ENCODE measurements around the gene LMX1A. TPM values are rescaled to one million over a fixed set of nuclear protein-coding genes. Genes with fewer than 3 reads are reported as not detected.
A peak's percentile ranks its signal among the peaks of the same experiment; 100 is the strongest.

LMX1A gene
- total RNA-seq, 1 donor from 2014 or later: not detected

DNA sequence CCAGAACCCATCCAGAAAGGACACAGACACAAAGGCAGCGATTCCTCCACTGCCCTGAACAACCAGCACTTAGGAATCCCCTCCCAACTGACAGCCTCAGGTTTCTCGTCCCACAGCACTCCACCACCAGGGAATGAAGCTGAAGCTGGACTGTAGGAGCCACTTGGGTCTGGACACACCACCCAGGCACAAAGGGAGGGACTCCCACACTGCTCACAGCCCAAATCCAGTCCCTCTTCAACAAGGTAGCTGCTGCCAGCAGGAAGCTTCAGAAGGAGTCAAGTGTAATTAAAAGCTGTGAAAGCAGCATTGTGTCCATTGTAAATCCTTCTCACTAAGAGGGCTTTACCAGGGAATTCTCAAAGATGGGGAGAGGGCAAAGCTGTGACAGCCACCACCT is 29.0 kb downstream of the LMX1A start:
- no peak for DNase-seq (ENCODE audit: low read depth)

DNA sequence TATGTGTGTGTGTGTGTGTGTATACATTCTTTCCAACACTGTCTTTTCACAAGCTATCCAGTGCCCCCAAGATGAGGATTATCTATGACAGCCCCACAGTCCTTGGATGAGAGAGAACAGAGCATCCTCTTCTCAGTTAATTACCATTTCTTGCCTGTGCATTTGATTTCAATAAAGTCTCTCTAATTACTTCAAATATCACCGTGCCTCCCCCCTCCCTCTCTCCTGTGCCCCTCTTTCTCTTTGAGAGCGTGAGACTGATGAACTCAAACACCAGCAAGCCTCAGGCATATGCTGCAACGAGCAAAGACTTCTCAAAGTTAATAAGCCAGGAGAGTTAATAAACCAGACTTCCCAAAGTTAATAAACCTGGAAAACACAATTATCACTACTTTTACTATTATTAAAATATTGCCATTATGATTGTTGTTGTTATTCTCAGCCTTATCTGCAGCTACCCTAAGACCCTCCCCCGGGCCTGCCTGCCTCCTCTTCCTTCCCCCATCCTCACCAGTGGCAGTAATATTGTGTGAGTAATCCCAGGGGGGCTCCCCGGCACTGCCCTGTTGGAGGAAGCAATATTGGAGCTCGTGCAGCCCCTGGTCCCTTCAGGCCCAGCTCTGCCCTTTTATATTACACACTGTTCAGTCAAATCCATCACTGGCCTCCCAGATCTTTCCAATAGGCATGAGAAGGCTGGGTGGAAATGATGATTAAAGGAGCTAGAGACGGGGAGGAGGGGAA is 30.9 kb downstream of the LMX1A start:
- DNase-seq (ENCODE audit: low read depth): no peak

DNA sequence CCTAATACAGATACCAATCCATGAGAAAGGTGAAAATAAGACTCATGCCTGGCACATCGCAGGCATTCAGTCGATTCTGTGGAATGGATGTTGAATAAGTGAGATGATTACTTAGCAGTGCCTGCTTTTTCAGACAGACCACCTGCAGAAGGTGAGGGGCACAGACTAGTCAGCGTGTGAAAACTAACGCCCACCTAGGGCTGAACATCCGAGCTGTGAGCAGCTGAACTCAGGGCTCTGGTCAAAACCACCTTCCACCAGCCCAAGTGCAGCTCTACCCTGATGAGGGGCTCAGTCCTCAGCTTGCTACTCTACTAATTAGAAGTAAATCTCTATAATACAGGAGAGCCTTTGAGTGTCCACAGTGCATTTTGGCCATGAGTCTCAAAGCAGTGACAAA is 32.5 kb downstream of the LMX1A start:
- no peak for DNase-seq (ENCODE audit: low read depth)

DNA sequence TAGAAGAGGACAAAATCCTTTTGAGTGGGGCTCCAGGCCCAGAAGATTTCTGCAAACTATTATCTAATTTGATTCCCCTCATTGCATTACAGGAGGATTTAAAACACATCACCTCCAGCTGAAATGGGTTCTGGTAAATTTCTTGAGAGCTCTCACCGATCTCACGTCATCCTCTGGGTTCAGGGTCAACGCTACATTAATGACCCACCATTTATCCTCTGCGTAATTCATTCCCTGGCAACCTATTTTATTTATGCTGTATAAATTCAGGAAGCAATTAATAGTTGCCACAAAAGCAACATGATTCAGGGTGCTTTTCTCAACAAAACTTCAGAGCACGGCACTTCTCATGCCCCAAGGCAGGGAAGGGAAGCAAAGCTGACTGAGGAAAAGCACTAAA is 38.9 kb downstream of the LMX1A start:
- no peak for DNase-seq (ENCODE audit: low read depth)

- no peak for DNase-seq (ENCODE audit: low read depth)
Observed at GRCh38 chr1:165316153-165316772, 40.3 kb downstream of the LMX1A start.

- no peak for DNase-seq (ENCODE audit: low read depth)
Observed at GRCh38 chr1:165315481-165315880, 41.0 kb downstream of the LMX1A start.

GRCh38 chr1:165313903-165314302 is 42.6 kb downstream of the LMX1A start:
- DNase-seq (ENCODE audit: low read depth): no peak

- DNase-seq (ENCODE audit: low read depth): no peak
Observed at GRCh38 chr1:165312591-165312990, 43.9 kb downstream of the LMX1A start.

DNA sequence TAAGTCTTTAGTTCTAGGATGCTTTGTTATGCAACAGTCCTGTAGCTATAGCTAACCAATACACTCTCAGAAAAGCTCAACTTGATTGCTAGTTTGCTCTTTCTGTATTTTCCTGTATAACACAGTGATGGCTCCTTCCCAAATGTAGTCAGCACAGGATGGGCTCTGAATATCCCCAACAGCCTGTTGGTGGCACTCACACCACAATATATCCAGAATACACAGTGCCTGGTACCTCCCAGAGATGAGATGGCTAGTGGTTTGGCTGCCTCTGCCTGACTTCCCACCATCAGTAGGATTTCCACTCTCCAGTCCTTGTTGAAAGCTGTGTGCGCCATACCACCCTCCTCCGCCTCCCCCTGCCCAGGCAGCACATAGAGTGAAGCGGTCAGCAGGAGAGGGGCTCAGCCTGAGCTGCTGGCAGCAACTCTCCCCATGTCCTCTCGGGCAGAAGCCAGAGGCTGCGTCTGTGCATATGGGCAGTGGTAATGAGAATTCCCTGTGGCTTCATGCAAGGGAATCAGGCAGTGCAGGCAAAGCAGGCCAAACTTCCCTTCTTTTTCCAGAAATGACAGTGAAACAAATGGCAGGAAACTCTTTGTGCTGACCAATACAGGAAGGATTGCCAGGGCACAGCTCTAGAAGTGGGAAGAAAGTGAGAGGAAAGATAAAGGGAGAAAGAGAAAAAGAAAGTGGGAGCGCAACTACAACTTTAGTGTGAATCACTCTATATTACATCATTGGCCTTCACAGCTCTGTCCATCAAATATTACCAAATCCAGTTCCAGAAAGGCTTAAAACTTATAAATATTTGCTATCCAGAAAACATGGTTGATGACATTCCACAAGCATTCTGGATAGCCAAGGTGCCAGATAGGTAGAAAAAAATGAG is 49.7 kb downstream of the LMX1A start:
- no peak for DNase-seq (ENCODE audit: low read depth)

GRCh38 chr1:165303386-165303785 is 53.1 kb downstream of the LMX1A start:
- no peak for DNase-seq (ENCODE audit: low read depth)

DNA sequence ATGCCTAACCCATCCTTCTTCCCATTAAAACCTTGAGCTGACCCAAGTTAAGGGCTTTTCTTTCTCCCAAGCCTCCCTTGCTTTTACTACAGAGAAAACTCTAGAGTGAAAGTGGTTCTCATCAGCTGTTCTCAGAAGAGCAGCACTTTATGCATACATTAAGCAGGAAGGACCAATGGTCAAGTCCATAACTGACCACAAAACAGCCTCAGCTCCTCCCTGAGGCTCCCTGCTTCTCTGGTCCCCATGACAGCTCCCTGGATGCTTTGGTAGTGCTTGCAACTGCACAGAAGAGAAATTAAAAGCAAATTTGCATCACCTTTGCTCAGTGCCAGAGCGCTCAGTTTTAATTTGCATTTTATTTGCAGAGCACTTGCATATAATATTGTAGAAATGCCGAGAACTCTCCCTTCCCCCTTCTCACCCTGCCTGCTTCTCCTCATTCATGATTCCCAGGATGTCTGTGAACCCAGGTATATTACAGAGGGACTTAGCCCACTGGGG is 56.1 kb downstream of the LMX1A start:
- DNase-seq (ENCODE audit: low read depth): no peak

DNA sequence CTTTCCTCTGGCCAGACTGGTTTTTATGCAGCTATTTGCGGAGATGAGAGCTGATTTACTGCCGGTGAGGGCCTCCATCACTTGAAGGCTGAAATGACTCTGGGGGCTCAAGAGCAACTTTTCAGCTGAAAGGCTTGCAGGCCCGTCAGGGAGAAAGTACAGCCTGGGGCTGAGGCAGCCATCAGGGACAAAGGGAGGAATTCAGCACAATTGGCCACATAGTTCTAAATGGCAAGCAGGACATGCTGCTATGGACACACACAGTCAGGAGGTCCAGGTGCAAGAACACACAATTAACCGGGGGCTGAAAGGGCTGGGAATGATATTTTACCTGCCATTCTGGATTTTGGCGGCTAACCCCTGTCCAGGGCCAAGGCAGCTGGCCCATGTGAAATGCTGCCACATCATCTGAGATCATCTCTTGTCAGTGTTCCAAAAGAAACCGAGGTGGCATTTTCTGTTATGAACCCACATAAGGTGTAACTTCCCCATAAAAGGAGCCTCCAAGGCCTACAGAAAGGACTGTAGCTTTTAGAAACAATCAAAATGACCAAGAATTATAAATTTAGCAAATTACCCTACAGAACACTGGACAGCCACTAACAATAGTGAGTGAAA is 58.2 kb downstream of the LMX1A start:
- no peak for DNase-seq (ENCODE audit: low read depth)

- DNase-seq (ENCODE audit: low read depth): no peak
Observed at GRCh38 chr1:165296205-165296604, 60.3 kb downstream of the LMX1A start.

DNA sequence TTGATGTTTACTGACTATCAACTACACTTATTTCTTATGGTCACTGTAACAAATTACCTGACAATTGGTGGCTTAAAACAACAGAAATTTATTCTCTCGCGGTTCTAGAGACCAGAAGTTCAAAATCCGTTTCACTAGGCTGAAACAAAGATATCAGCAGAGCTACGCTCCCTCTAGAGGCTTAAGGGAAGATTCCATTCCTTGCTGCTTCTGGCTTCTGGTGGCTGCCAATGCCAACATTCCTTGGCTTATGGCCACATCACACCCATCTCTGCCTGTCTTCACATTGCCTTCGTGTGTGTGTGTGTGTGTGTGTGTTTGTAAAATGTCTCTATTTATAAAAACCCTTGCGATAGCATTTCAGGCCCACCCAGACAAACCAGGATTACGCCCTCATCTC is 66.4 kb downstream of the LMX1A start:
- DNase-seq (ENCODE audit: low read depth): peak; percentile 3

DNA sequence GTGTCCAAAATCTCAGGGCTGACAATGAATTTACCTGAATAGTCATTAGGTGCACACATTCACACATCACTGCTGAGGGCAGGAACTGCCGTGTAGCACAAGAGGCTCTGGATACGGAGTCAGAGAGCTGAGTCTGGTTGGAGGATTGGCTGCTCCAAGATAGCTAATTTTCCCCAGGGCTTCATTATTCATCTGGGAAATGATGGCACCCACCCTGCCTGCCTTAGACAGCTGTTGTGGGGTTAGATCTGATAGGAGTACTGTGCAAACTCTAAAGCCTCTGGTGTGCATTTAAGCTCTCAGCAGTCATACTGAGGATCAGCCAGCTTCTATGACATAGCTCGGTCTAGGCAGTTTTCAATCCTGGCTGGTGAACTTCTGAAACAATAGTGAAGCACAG is 67.0 kb downstream of the LMX1A start:
- DNase-seq (ENCODE audit: low read depth): no peak

- peak; percentile 33 for DNase-seq (ENCODE audit: low read depth)
Observed at GRCh38 chr1:165288350-165289120, 68.0 kb downstream of the LMX1A start.

DNA sequence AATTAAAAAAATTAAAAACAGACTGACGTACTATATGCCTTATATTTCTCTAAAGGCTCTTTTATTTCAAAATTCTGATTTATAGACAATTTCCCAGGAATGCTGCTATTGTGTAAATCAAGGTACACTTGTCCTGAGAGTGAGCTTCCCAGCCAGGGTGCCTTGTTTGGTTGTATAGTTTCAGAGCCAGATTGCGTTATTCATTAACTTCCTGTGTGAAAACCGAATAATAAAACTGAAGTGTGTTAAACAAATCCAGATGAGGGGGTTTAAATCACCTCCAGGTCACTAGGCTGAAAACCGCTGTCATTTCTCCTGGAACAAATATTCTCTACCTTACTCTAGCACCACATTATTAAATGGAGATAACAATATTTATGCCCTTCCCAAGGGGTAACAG is 68.7 kb downstream of the LMX1A start:
- no peak for DNase-seq (ENCODE audit: low read depth)

DNA sequence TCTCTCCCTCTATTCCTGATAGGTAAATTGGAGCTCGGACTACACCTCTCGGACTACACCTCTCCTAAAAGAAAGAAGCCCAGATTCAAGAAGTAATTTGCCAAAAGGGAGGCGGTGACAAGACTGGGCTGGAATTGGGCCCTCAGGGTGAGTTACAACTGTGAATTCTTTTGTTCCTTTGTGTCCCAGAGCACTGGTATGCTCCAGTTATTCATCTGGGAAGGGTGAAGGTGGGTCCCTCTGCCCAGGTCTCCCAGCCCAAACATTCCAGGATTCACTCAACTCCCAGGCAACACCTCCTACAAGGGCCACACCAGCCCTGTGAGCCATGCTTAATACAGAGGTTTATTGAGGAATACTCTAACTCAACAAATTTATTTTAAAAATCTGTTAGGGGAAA is 69.2 kb downstream of the LMX1A start:
- no peak for DNase-seq (ENCODE audit: low read depth)

GRCh38 chr1:165284454-165284853 is 72.1 kb downstream of the LMX1A start:
- DNase-seq (ENCODE audit: low read depth): no peak

DNA sequence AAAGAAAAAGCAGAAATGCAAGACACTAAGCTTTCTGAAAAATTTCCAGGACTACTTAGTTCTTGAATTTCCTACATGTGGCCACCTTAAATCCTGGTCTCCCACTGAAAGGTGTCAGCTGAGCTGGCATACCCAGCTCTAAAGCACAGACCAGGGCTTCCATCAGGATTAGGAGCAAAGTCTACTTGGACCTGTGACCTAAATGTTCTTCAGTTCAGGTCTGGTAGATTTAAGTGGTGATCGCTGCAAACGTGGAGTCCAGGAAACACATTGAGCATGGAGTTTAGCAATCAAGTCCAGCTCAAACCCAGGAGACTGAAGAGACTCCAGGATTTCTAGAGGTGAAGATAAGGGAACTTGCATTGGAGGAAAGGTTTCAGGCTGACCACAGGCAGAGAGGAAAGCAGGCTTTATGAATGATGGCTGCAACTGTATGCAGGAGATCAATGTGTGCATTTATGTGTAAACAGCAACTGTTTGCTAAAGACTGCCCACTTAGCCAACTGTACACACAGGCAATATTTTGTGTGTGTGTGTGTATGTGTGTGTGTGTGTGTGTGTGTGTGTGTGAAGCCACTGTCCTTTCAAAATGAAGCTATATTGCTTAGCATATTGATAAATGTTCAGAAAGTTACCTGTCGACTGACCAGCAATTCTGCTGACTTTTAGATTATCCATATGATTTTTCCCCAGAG is 75.2 kb downstream of the LMX1A start:
- DNase-seq (ENCODE audit: low read depth): no peak

All from myocyte (in vitro differentiated cells).